Activated CD8-positive, alpha-beta memory T cell treated with anti-CD3 and anti-CD28 coated beads for 24 hours (primary cell): Measurements from ENCODE around the gene EPHA5.
"Not testable (repeated sequence)": the region's sequence is repeated elsewhere in the genome, so short reads cannot be mapped to it uniquely, and the experiment has no call there.

Experiments
- DNase-seq: peaks from one replicate; pipeline ENCODE4 v3.0.0-alpha.2; 2020

Gene EPHA5

DNA sequence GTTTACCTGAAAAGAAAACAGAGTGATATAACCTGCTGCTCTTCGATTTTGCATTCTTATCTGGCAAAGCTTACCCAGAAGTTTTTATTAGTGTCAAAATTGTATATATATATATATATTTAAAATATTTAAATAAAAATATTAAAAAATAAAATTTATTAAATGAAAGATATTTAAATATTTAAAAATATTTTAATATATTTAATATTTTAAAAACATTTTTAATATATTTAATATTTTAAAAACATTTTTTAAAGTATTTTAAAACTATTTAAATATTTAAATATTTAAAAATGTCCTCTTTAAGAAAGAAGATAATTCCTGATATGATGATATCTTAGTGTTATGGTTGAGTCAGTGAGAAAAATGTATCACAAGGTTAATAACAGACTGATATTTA is 317.2 kb downstream of the EPHA5 start:
- DNase-seq: no peak

- DNase-seq: no peak
Observed at GRCh38 chr4:65344278-65344825, 325.9 kb downstream of the EPHA5 start.

DNA sequence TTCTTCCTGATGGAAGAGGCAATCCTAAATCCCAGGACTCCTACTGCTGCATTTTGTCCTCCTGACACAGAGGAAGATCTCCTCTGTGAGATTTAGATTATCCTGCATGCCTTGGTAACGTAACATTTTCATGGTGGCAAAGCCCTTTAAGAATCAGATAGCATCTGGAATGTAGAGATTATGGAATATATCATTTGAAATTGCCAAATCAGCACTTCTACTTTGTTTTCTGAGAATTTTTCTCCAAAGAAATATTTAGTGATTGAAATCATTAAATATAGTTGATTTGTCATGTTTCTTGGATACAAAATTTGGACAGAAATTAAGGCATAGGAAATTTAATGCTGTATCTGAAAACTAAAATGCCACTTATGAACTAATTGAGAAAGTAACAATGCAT is 326.9 kb downstream of the EPHA5 start:
- no peak for DNase-seq

GRCh38 chr4:65341557-65341956 is 328.7 kb downstream of the EPHA5 start:
- DNase-seq: no peak

GRCh38 chr4:65340382-65341109 is 329.7 kb downstream of the EPHA5 start:
- DNase-seq: no peak

GRCh38 chr4:65337371-65337770 is 332.9 kb downstream of the EPHA5 start:
- DNase-seq: no peak

- DNase-seq: no peak
Observed at GRCh38 chr4:65336465-65336864, 333.8 kb downstream of the EPHA5 start.

GRCh38 chr4:65316534-65316933 is 353.8 kb downstream of the EPHA5 start:
- DNase-seq: no peak

- DNase-seq: no peak
Observed at GRCh38 chr4:65311120-65311519, 359.2 kb downstream of the EPHA5 start.

DNA sequence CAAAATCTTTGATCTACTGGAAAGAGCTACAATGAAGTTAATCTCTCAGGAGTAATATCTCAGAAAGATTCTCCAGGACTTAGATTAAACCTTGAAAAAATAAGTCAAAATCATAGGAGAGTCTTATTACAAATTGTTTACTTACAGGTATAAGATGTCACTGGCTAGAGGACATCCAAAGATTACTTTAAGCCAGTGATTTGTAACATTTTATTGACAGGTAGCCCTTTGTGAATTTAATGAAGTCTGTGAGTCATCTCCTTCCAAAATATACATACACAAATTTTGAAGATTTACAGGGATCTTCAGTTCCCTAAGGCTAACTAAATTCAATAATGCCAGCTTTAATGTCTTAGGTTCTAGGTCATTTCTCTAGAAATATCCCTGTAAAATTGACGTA is 359.7 kb downstream of the EPHA5 start:
- no peak for DNase-seq

DNA sequence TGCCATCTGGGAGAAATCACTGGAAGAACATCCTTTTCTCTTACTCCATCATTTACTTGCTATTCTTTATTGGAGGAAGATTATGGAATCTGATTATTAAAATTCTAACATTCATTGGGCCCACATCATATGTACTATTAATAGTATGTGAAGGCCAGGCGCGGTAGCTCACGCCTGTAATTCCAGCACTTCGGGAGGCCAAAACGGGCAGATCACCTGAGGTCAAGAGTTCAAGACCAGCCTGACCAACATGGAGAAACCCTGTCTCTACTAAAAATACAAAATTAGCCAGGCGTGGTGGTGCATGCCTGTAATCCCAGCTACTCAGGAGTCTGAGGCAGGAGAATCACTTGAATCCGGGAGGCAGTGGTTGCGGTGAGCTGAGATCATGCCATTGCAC is 361.7 kb downstream of the EPHA5 start:
- DNase-seq: not testable (repeated sequence)

DNA sequence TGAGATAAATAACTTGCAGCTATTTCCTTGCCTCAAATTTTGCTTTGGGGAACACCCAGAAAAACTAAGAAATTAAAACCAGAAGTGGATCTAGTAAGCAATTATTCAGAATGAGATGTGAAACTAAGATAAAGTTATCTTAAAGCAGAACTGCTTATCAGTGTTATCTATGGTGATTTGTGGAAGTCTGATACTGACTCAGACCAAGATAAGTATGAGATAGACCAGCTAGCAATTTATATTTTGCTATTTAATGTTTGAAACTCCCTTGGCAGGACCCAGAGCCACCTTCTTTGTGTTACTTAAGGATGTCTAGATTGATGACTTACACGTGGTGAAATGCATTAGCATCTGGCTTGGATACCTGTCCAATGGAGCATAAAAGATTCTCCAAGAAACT is 368.1 kb downstream of the EPHA5 start:
- no peak for DNase-seq

DNA sequence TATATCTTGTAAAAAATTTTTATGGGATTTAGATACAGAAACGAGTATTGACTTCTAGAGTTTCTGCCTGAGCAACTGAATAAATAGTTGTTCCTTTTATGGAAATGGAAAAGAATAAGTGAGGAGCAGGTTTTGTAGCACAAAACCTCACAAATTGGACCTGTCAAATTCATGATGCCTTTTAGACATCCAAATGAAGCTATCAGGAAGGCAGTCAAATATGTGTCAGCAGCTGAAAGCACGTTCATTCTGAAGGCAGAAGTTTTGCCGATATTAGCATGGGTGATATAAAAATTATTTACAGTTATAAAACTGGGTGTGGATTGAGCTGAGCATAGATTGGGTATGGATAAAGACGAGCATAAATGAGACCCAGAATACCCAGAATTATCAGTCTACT is 374.0 kb downstream of the EPHA5 start:
- DNase-seq: no peak

GRCh38 chr4:65287071-65287470 is 383.2 kb downstream of the EPHA5 start:
- DNase-seq: no peak
